ENCODE data around the gene FHL2. TPM values are rescaled to one million over a fixed set of nuclear protein-coding genes. Genes with fewer than 3 reads are reported as not detected.

FHL2 gene
- total and polyA plus RNA-seq, 2 of the 13 experiments (the other 11 are each of a cell fraction or from before 2014, with no cell fraction given) = 1.9 to 74.8 TPM

GRCh38 chr2:105373344-105373781 is 25.5 kb downstream of the FHL2 start (continued):
- TF ChIP-seq ZNF879 (CRISPR knock-in tag; IDR thresholded peaks at IDR 0.05) (no peak), ZNF674 (CRISPR knock-in tag; IDR thresholded peaks at IDR 0.05; ENCODE audit: low read depth) (no peak), ZSCAN21 (CRISPR knock-in tag; IDR thresholded peaks at IDR 0.05; ENCODE audit: borderline replicate concordance) (no peak), ELF4 (CRISPR knock-in tag; IDR thresholded peaks at IDR 0.05; ENCODE audit: borderline replicate concordance) (no peak), HNRNPH1 (optimal IDR thresholded peaks at IDR 0.05; ENCODE audit: low read depth, low read length) (no peak), IRF2 (CRISPR knock-in tag; IDR thresholded peaks at IDR 0.05) (no peak), U2AF2 (IDR thresholded peaks at IDR 0.05; ENCODE audit: low read depth, low read length) (no peak), NFKBIZ (CRISPR knock-in tag; IDR thresholded peaks at IDR 0.05) (no peak), GPBP1L1 (CRISPR knock-in tag; IDR thresholded peaks at IDR 0.05) (no peak), U2AF1 (optimal IDR thresholded peaks at IDR 0.05; ENCODE audit: low read depth, low read length) (no peak), ZNF614 (CRISPR knock-in tag; IDR thresholded peaks at IDR 0.05; ENCODE audit: borderline replicate concordance) (no peak), MZF1 (CRISPR knock-in tag; IDR thresholded peaks at IDR 0.05; ENCODE audit: borderline replicate concordance) (no peak), ARID3A (IDR thresholded peaks at IDR 0.05; ENCODE audit: low read depth, low read length) (no peak), DBP (CRISPR knock-in tag; IDR thresholded peaks at IDR 0.05; ENCODE audit: not compliant biosample characterization) (no peak), JUNB (CRISPR knock-in tag; IDR thresholded peaks at IDR 0.05; ENCODE audit: borderline replicate concordance) (no peak), RARG (CRISPR knock-in tag; IDR thresholded peaks at IDR 0.05; ENCODE audit: low read depth) (no peak), MLLT10 (CRISPR knock-in tag; IDR thresholded peaks at IDR 0.05) (no peak), PREB (CRISPR knock-in tag; IDR thresholded peaks at IDR 0.05) (no peak), ELF3 (CRISPR knock-in tag; IDR thresholded peaks at IDR 0.05) (no peak), ASH2L (IDR thresholded peaks at IDR 0.05; ENCODE audit: insufficient read length, low read depth, low read length) (no peak), ZSCAN9 (CRISPR knock-in tag; IDR thresholded peaks at IDR 0.05; ENCODE audit: borderline replicate concordance) (no peak), SRSF9 (IDR thresholded peaks at IDR 0.05; ENCODE audit: borderline replicate concordance, insufficient read depth, low read depth, low read length, poor library complexity, severe bottlenecking) (no peak), MNT (IDR thresholded peaks at IDR 0.05) (no peak), GATAD2A (CRISPR knock-in tag; IDR thresholded peaks at IDR 0.05) (peak; percentile 43; the same call in 1 of the 2 replicates), ZMYM4 (CRISPR knock-in tag; IDR thresholded peaks at IDR 0.05) (peak; percentile 29; the same call in 1 of the 2 replicates)

All from HepG2 (cell line).